WI38 (cell line): ENCODE measurements around the gene POU2F2.

Experiments used
- H3K4me3 ChIP-seq: 2 replicates; pipeline ENCODE4 v1.5.1; 2011; ENCODE audit warnings: low read depth, mild to moderate bottlenecking, control low read depth, low read length
- TF ChIP-seq, protein P1 (sequence below): IDR thresholded peaks from 2 replicates; pipeline ENCODE4 v1.5.1; 2012; ENCODE audit warnings: low read depth, mild to moderate bottlenecking, control low read depth, low read length

Gene POU2F2

DNA sequence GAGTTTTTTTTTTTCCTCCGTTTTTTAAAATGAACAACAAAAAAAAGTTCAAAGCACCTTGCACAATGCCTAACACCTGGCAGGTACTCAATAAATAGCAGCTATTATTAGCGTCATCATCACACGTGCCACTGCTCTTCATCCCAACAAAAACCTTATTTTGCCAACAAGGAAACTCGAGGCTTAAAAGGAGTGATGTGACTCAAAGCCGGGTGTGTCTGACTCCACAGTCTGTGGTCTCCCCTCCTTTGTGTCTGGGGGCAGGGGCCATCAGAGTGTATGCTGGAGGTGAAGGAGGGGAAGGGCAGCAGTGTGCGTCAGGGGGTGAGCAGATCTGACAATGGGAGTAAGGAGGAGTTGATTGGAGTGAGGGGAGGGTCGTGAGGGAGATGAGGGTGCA is 34.1 kb upstream of the POU2F2 start:
- no peak overlapping the region for H3K4me3 ChIP-seq
- TF ChIP-seq, protein P1, sequence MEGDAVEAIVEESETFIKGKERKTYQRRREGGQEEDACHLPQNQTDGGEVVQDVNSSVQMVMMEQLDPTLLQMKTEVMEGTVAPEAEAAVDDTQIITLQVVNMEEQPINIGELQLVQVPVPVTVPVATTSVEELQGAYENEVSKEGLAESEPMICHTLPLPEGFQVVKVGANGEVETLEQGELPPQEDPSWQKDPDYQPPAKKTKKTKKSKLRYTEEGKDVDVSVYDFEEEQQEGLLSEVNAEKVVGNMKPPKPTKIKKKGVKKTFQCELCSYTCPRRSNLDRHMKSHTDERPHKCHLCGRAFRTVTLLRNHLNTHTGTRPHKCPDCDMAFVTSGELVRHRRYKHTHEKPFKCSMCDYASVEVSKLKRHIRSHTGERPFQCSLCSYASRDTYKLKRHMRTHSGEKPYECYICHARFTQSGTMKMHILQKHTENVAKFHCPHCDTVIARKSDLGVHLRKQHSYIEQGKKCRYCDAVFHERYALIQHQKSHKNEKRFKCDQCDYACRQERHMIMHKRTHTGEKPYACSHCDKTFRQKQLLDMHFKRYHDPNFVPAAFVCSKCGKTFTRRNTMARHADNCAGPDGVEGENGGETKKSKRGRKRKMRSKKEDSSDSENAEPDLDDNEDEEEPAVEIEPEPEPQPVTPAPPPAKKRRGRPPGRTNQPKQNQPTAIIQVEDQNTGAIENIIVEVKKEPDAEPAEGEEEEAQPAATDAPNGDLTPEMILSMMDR = no peak

- no peak overlapping the region for H3K4me3 ChIP-seq
- TF ChIP-seq, protein P1 = no peak
Measured at GRCh38 chr19:42165146-42165545, 32.9 kb upstream of the POU2F2 start.

DNA sequence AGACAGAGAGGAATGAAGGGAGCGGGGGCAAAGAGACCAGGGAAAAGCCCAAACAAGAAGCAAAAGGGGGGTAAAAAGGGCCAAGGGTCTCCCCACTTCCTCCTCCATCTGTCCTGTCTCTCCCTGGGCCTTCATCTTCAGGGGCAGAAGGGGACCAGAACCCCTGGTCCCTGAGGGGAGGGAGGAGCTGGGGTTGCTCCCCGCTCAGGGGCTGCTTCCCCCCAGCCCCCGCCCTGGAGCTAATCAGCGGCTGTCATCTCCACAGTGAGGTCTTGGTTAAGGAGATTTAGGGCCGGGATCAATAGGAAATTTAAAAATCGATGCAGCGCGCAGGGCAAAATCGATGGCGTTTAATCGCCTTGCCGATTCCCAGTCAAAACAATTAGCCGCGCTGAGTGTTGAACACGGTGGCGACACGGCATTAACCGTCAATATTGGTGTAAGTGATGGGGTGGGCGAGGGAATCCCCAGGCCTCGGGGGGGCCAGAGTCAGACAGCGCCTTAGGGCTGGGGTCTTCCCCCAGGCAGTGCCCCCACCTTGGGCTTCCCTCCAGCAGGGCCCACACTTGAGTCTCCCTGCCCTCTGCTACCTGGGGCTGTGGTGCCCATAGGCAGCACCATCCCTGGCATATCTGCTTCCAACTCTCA is 29.5 kb upstream of the POU2F2 start:
- TF ChIP-seq, protein P1 = no peak
- H3K4me3 ChIP-seq = no peak overlapping the region

DNA sequence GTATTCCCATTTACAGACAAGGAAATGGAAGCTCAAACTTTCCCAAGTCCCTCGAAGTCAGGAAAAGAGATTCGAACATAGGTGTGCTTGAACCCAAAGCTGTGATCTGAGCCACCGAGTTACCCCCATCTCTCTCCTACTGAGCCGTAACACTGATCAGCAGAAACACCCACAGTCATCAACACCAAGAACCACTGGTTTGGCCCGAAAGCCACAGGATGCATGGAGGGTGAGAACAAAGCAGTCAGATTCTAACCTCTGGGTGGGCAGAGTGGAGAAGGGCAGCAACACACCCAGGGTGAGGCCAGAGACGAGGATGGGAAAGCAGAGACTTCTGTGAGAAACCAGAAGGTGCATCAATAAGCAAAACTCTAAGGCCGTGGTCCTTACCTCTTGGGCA is 27.7 kb upstream of the POU2F2 start:
- TF ChIP-seq, protein P1 = no peak
- no peak overlapping the region for H3K4me3 ChIP-seq

- TF ChIP-seq, protein P1 = no peak
- H3K4me3 ChIP-seq = no peak overlapping the region
Measured at GRCh38 chr19:42158926-42159325, 26.7 kb upstream of the POU2F2 start.

DNA sequence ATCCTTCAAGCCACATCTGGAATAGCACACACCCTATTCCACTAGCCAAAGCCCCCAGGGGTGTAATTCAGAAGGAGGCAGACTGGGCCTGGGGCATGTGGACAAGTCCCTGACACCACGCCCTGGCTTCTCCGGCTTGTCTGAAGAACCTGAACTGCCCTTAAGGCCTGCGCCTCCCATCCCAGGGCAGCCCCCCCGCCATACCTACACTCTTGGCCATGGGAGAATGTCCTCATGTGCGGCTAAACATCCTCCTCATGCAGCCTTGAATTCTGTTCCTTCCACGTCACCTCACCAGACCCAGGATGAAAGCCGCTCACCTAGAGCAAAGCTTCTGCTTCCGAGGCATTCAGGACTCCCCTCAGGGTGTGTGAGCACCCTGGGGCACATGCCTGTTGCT is 24.3 kb upstream of the POU2F2 start:
- TF ChIP-seq, protein P1 = no peak
- H3K4me3 ChIP-seq = no peak overlapping the region

DNA sequence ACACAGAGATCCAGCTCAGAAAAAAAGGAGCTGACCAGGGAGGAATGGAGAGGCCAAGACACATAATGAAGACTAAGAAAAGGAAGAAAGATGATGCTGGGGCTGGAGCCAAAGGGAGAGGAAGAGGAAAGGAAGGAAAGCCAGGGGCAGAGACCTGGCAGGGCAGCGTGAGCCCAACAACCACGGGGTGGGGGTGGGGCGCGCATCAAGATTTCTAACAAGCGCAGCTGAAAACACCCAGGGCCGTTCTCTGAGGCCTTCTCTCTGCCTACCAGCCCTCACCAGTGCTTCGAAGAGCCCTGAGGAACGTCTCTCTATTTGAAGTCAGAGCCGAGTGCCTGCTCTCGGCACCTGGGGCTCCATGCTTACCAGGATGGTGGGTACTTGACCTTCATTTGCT is 23.6 kb upstream of the POU2F2 start:
- H3K4me3 ChIP-seq = no peak overlapping the region
- TF ChIP-seq, protein P1 = no peak
